Activated naive CD4-positive, alpha-beta T cell treated with anti-CD3 and anti-CD28 coated beads, Interleukin-2, amount 50 U/mL, for 16 hours (primary cell): Measurements from ENCODE around the gene PKD1L1.

ENCODE experiments used
- DNase-seq: peaks from one replicate; pipeline ENCODE4 v3.0.0-alpha.2; 2020

PKD1L1 gene

GRCh38 chr7:47852330-47853245, 95.7 kb downstream of the PKD1L1 start:
- DNase-seq = no peak

- no peak for DNase-seq
These were observed 101.1 kb downstream of the PKD1L1 start for GRCh38 chr7:47847207-47847606.

- no peak for DNase-seq
These were observed 102.0 kb downstream of the PKD1L1 start for GRCh38 chr7:47846138-47846836.

- no peak for DNase-seq
These were observed 104.0 kb downstream of the PKD1L1 start for GRCh38 chr7:47844311-47844710.

GRCh38 chr7:47843291-47843690, 105.0 kb downstream of the PKD1L1 start:
- no peak for DNase-seq

GRCh38 chr7:47839381-47839780, 108.9 kb downstream of the PKD1L1 start:
- DNase-seq = no peak

GRCh38 chr7:47837826-47838225, 110.4 kb downstream of the PKD1L1 start:
- no peak for DNase-seq

- no peak for DNase-seq
These were observed 111.6 kb downstream of the PKD1L1 start for GRCh38 chr7:47836503-47837202.

GRCh38 chr7:47836080-47836479, 112.2 kb downstream of the PKD1L1 start:
- DNase-seq = no peak

- DNase-seq = no peak
These were observed 115.1 kb downstream of the PKD1L1 start for GRCh38 chr7:47833211-47833610.

- no peak for DNase-seq
These were observed 116.1 kb downstream of the PKD1L1 start for GRCh38 chr7:47832105-47832715.

- DNase-seq = no peak
These were observed 118.3 kb downstream of the PKD1L1 start for GRCh38 chr7:47830015-47830414.

- no peak for DNase-seq
These were observed 120.4 kb downstream of the PKD1L1 start for GRCh38 chr7:47827871-47828270.

GRCh38 chr7:47827351-47827756, 120.9 kb downstream of the PKD1L1 start:
- no peak for DNase-seq

GRCh38 chr7:47826754-47827153, 121.5 kb downstream of the PKD1L1 start:
- no peak for DNase-seq

- DNase-seq = no peak
These were observed 128.7 kb downstream of the PKD1L1 start for GRCh38 chr7:47819607-47819920.

- peak; percentile 29 for DNase-seq
These were observed 129.3 kb downstream of the PKD1L1 start for GRCh38 chr7:47818796-47819606.

- no peak for DNase-seq
These were observed 130.3 kb downstream of the PKD1L1 start for GRCh38 chr7:47817917-47818316.

- no peak for DNase-seq
These were observed 131.6 kb downstream of the PKD1L1 start for GRCh38 chr7:47816647-47817046.

GRCh38 chr7:47815867-47816266, 132.4 kb downstream of the PKD1L1 start:
- DNase-seq = no peak

GRCh38 chr7:47814905-47815613, 133.2 kb downstream of the PKD1L1 start:
- DNase-seq = no peak
